Measurements from ENCODE around the gene FUT6.
"Not testable (repeated sequence)": the region's sequence is repeated elsewhere in the genome, so short reads cannot be mapped to it uniquely, and the experiment has no call there.

Gene FUT6

GRCh38 chr19:5857203-5858081 is 17.9 kb upstream of the FUT6 start:
- DNase-seq (ENCODE audit: low read depth in 2 of 2): no peak

- not testable (repeated sequence) for DNase-seq (ENCODE audit: low read depth in 2 of 2)
Observed at GRCh38 chr19:5855151-5855550, 15.6 kb upstream of the FUT6 start.

GRCh38 chr19:5854121-5854520 is 14.6 kb upstream of the FUT6 start:
- DNase-seq (ENCODE audit: low read depth in 2 of 2): not testable (repeated sequence)

- DNase-seq (ENCODE audit: low read depth in 2 of 2): no peak
Observed at GRCh38 chr19:5851302-5851701, 11.8 kb upstream of the FUT6 start, which contains the start of gene FUT3. FUT3 (minus strand) TSS chr19:5851449.

GRCh38 chr19:5850743-5851293 is 11.3 kb upstream of the FUT6 start:
- no peak for DNase-seq (ENCODE audit: low read depth in 2 of 2)

- no peak for DNase-seq (ENCODE audit: low read depth in 2 of 2)
Observed at GRCh38 chr19:5850189-5850588, 10.7 kb upstream of the FUT6 start.

- DNase-seq (ENCODE audit: low read depth in 2 of 2): not testable (repeated sequence)
Observed at GRCh38 chr19:5848621-5849020, 9.1 kb upstream of the FUT6 start.

- not testable (repeated sequence) for DNase-seq (ENCODE audit: low read depth in 2 of 2)
Observed at GRCh38 chr19:5847846-5848245, 8.3 kb upstream of the FUT6 start.

- DNase-seq (ENCODE audit: low read depth in 2 of 2): no peak
Observed at GRCh38 chr19:5844456-5845433, 5.2 kb upstream of the FUT6 start.

- no peak for DNase-seq (ENCODE audit: low read depth in 2 of 2)
Observed at GRCh38 chr19:5843295-5843927, 3.9 kb upstream of the FUT6 start.

GRCh38 chr19:5841735-5842111 is 2.2 kb upstream of the FUT6 start:
- DNase-seq (ENCODE audit: low read depth in 2 of 2): not testable (repeated sequence)

GRCh38 chr19:5838353-5839064 is 993 bp downstream of the FUT6 start:
- no peak for DNase-seq (ENCODE audit: low read depth in 2 of 2)

- DNase-seq (ENCODE audit: low read depth in 2 of 2): no peak
Observed at GRCh38 chr19:5837761-5838352, 1.6 kb downstream of the FUT6 start.

GRCh38 chr19:5832527-5833216 is 6.8 kb downstream of the FUT6 start:
- no peak for DNase-seq (ENCODE audit: low read depth in 2 of 2)

GRCh38 chr19:5832061-5832460 is 7.4 kb downstream of the FUT6 start:
- DNase-seq (ENCODE audit: low read depth in 2 of 2): no peak

- DNase-seq (ENCODE audit: low read depth in 2 of 2): no peak
Observed at GRCh38 chr19:5831159-5831558, 8.3 kb downstream of the FUT6 start.

GRCh38 chr19:5829567-5830310 is 9.8 kb downstream of the FUT6 start:
- DNase-seq (ENCODE audit: low read depth in 2 of 2): no peak

GRCh38 chr19:5828661-5829566 is 10.6 kb downstream of the FUT6 start:
- no peak for DNase-seq (ENCODE audit: low read depth in 2 of 2)
